Endothelial cell (in vitro differentiated cells): ENCODE results near the gene NWD2. TPM values are rescaled to one million over a fixed set of nuclear protein-coding genes. Genes with fewer than 3 reads are reported as not detected.

Experiments
- DNase-seq: peaks from one replicate; pipeline ENCODE4 v3.0.0; 2021; ENCODE audit warnings: low spot score
- H3K27ac Mint-ChIP-seq: one replicate; pipeline ENCODE4 v1.8.0; 2021; ENCODE audit warnings: mixed read lengths, inconsistent platforms; ENCODE audit not compliant: unreplicated experiment
- H3K27me3 Mint-ChIP-seq: one replicate; pipeline ENCODE4 v1.8.0; 2021; ENCODE audit warnings: mild to moderate bottlenecking, moderate library complexity, mixed read lengths, inconsistent platforms; ENCODE audit not compliant: unreplicated experiment
- H3K36me3 Mint-ChIP-seq: one replicate; pipeline ENCODE4 v1.8.0; 2021; ENCODE audit warnings: mild to moderate bottlenecking, low read depth, mixed read lengths, inconsistent platforms; ENCODE audit not compliant: unreplicated experiment
- H3K4me1 Mint-ChIP-seq: one replicate; pipeline ENCODE4 v1.8.0; 2021; ENCODE audit warnings: mild to moderate bottlenecking, mixed read lengths, inconsistent platforms; ENCODE audit not compliant: unreplicated experiment
- H3K4me3 Mint-ChIP-seq: one replicate; pipeline ENCODE4 v1.8.0; 2021; ENCODE audit warnings: mild to moderate bottlenecking, mixed read lengths, inconsistent platforms; ENCODE audit not compliant: unreplicated experiment
- H3K9me3 Mint-ChIP-seq: one replicate; pipeline ENCODE4 v1.8.0; 2021; ENCODE audit warnings: mixed read lengths, inconsistent platforms; ENCODE audit not compliant: unreplicated experiment
- total RNA-seq: library from RNA; stranded (reverse); fragmentation: NEBNext Ultra II Directional; extraction: Animal tissue kit (Norgen Biotek cat#: 25700); gene quantifications from one replicate; pipeline ENCODE4 v1.2.1, GENCODE V29; 2021; ENCODE audit not compliant: unreplicated experiment
- TF ChIP-seq, protein P1 (sequence below): fragments of 200-600 bp; sonication (generic); IDR thresholded peaks from one replicate; pipeline ENCODE4 v1.5.0; 2021; ENCODE audit warnings: antibody characterized with exemption; ENCODE audit not compliant: unreplicated experiment

NWD2 gene
- total RNA-seq, 1 donor from 2014 or later = not detected

DNA sequence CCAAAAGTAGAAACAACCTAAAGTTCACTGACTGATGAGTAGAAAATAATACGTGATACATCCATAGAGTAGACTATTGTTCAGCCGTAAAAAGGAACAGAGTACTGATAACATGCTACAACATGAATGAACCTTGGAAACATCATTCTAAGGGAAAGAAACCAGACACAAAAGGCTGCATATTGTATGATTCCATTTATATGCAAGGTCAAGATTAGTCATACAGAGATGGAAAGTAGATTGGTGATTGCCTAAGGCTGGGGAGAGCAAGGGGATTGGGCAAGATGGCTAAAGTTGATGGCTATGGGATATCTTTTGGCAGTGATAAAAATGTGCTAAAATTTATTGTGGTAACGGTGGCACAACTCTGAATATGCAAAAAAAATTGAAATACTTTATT, 232.6 kb downstream of the NWD2 start:
- no peak overlapping the region for H3K27ac Mint-ChIP-seq

DNA sequence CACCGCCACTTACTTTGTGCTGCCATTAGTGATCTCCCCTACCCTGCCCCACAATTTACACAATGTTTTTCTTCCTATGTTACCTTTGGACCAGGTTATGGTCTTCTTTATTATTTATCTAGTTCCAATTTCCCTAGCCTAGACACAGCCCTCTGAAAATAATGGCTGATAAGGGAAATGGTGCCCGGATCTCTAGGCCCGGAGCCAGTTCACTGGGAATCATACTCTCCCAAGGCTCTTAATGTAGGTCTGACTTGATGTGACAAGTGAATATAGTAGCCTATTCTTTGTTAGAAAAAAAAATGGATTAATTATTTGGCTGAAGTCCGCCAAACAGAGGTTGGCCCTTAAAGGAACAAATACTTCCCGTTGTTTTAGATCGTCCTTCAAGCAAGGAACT, 233.6 kb downstream of the NWD2 start:
- DNase-seq = no peak
- Mint-ChIP-seq H3K36me3 (no peaks in the 10 kb centered on the region), H3K4me3 (no peak overlapping the region), H3K4me1 (peaks cover 3% of the 10 kb centered on the region), H3K27me3 (peaks cover 2% of the 10 kb centered on the region), H3K27ac (no peak overlapping the region), H3K9me3 (no peaks in the 10 kb centered on the region)
- TF ChIP-seq, protein P1, sequence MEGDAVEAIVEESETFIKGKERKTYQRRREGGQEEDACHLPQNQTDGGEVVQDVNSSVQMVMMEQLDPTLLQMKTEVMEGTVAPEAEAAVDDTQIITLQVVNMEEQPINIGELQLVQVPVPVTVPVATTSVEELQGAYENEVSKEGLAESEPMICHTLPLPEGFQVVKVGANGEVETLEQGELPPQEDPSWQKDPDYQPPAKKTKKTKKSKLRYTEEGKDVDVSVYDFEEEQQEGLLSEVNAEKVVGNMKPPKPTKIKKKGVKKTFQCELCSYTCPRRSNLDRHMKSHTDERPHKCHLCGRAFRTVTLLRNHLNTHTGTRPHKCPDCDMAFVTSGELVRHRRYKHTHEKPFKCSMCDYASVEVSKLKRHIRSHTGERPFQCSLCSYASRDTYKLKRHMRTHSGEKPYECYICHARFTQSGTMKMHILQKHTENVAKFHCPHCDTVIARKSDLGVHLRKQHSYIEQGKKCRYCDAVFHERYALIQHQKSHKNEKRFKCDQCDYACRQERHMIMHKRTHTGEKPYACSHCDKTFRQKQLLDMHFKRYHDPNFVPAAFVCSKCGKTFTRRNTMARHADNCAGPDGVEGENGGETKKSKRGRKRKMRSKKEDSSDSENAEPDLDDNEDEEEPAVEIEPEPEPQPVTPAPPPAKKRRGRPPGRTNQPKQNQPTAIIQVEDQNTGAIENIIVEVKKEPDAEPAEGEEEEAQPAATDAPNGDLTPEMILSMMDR = no peak

More for the DNA sequence above, 232.6 kb downstream of the NWD2 start:
- Mint-ChIP-seq H3K27me3 (peaks cover 2% of the 10 kb centered on the region), H3K4me3 (no peak overlapping the region), H3K4me1 (peaks cover 3% of the 10 kb centered on the region), H3K9me3 (no peaks in the 10 kb centered on the region), H3K36me3 (no peaks in the 10 kb centered on the region)
- TF ChIP-seq, protein P1 = no peak
- DNase-seq = no peak

DNA sequence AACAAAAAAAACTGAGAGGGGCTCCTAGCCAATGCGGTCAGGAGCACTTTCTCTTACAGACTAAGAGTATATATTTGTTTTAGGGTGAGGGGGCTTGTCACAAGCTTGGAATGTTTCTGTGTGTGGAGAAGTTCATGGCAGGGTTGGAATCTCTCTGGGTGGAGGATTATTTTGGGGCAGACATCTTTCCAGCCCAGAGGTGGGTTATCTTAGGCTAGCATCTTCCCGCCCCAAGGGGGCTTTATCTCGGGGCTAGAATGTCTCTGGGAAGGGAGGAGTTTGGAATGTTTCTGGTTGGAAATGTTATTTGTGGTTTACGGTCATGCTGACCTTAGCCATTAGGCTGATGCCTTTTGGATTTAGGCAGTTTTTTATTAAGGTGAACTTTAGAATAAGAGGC, 236.0 kb downstream of the NWD2 start:
- H3K4me1 Mint-ChIP-seq = peaks cover 7% of the 10 kb centered on the region
- no peak overlapping the region for H3K4me3 Mint-ChIP-seq
- H3K27me3 Mint-ChIP-seq = no peaks in the 10 kb centered on the region
- no peaks in the 10 kb centered on the region for H3K36me3 Mint-ChIP-seq
- TF ChIP-seq, protein P1 = no peak
- H3K9me3 Mint-ChIP-seq = no peaks in the 10 kb centered on the region
- no peak overlapping the region for H3K27ac Mint-ChIP-seq
- DNase-seq = no peak

DNA sequence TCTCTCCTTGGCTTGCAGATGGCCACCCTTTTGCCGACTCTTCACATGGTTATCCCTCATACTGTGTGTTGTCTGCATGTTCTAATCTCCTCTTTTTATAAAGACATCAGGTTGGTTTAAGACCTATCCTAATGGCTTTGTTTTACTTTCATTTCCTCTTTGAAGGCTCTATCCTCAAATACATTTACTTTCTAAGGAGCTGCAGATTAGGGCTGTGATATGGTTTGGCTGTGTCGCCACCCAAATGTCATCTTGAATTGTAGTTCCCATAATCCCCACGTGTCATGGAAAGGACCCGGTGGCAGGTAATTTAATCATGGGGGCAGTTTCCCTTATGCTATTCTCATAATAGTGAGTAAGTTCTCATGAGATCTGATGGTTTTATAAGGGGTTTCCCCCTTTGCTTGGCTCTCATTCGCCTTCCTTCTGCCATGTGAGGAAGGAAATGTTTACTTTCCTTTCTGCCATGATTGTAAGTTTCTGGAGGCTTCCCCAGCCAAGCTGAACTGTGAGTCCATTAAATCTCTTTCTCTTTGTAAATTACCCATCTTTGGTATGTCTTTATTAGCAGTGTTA, 237.1 kb downstream of the NWD2 start:
- no peak for DNase-seq
- Mint-ChIP-seq H3K4me1 (peaks cover 8% of the 10 kb centered on the region), H3K4me3 (no peak overlapping the region), H3K27me3 (no peaks in the 10 kb centered on the region), H3K27ac (no peak overlapping the region), H3K9me3 (no peaks in the 10 kb centered on the region), H3K36me3 (no peaks in the 10 kb centered on the region)
- TF ChIP-seq, protein P1 = no peak

DNA sequence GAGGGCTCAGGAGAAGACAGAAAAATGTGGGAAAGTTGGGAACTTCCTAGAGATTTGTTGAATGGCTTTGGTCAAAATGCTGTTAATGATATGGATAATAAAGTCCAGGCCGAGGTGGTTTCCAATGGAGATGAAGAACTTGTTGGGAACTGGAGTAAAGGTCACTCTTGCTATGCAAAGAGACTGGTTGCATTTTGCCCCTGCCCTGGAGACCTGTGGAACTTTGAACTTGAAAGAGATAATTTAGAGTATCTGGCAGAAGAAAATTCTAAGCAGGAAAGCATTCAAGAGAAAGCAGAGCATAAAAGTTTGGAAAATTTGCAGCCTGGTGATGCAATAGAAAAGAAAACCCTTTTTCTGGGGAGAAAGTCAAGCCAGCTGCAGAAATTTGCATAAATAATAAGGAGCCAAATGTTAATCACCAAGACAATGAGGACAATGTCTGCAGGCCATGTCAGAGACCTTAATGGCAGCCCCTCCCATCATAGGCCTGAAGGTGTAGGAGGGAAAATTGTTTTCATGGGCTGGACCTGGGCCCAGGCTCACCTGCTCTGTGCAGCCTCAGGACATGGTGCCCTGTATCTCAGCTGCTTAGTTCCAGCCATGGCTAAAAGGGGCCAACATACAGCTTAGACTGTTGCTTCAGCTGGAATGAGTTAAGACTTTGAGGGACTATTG, 237.8 kb downstream of the NWD2 start:
- Mint-ChIP-seq H3K4me3 (no peak overlapping the region), H3K9me3 (no peaks in the 10 kb centered on the region), H3K36me3 (no peaks in the 10 kb centered on the region), H3K27ac (no peak overlapping the region), H3K4me1 (peaks cover 8% of the 10 kb centered on the region), H3K27me3 (no peaks in the 10 kb centered on the region)
- DNase-seq = no peak
- TF ChIP-seq, protein P1 = no peak
